ENCODE data around the gene MBNL1. TPM values are rescaled to one million over a fixed set of nuclear protein-coding genes. Genes with fewer than 3 reads are reported as not detected.
"Not testable (repeated sequence)": the region's sequence is repeated elsewhere in the genome, so short reads cannot be mapped to it uniquely, and the experiment has no call there.

MBNL1 gene
- polyA plus RNA-seq, 1 donor, result 53.6 TPM

GRCh38 chr3:152331018-152331541 is 62.4 kb downstream of the MBNL1 start:
- no peak for DNase-seq
- peaks cover 11% of the 10 kb centered on the region for H3K4me1 ChIP-seq (ENCODE audit: control insufficient read depth, insufficient read depth, low read length)
- H3K4me3 ChIP-seq (ENCODE audit: low read length), result no peak overlapping the region
- H3K36me3 ChIP-seq (ENCODE audit: control insufficient read depth, insufficient read depth, low read length), result peaks cover 5% of the 10 kb centered on the region
- 71% methylated on average over 2 of the region's 2 CpGs for WGBS (ENCODE audit: insufficient coverage, low lambda C conversion rate)
- H3K27ac ChIP-seq (ENCODE audit: low read length), result no peak overlapping the region
- no peaks in the 10 kb centered on the region for H3K27me3 ChIP-seq (ENCODE audit: control insufficient read depth, insufficient read depth, low read length)
- no peaks in the 10 kb centered on the region for H3K9me3 ChIP-seq (ENCODE audit: control insufficient read depth, low read depth, low read length)

GRCh38 chr3:152331998-152332397 is 63.3 kb downstream of the MBNL1 start:
- Histone ChIP-seq H3K36me3 (ENCODE audit: control insufficient read depth, insufficient read depth, low read length) (peaks cover 5% of the 10 kb centered on the region), H3K27me3 (ENCODE audit: control insufficient read depth, insufficient read depth, low read length) (no peaks in the 10 kb centered on the region), H3K4me1 (ENCODE audit: control insufficient read depth, insufficient read depth, low read length) (peaks cover 11% of the 10 kb centered on the region), H3K9me3 (ENCODE audit: control insufficient read depth, low read depth, low read length) (no peaks in the 10 kb centered on the region), H3K27ac (ENCODE audit: low read length) (no peak overlapping the region), H3K4me3 (ENCODE audit: low read length) (no peak overlapping the region)
- WGBS (ENCODE audit: insufficient coverage, low lambda C conversion rate), result no CpG with 5 or more reads among the region's 1 CpG
- no peak for DNase-seq

- Histone ChIP-seq H3K4me3 (ENCODE audit: low read length) (no peak overlapping the region), H3K27me3 (ENCODE audit: control insufficient read depth, insufficient read depth, low read length) (no peaks in the 10 kb centered on the region), H3K4me1 (ENCODE audit: control insufficient read depth, insufficient read depth, low read length) (peaks cover 5% of the 10 kb centered on the region), H3K9me3 (ENCODE audit: control insufficient read depth, low read depth, low read length) (no peaks in the 10 kb centered on the region), H3K27ac (ENCODE audit: low read length) (no peak overlapping the region), H3K36me3 (ENCODE audit: control insufficient read depth, insufficient read depth, low read length) (peaks cover 5% of the 10 kb centered on the region)
- DNase-seq, result no peak
- no CpG with 5 or more reads among the region's 1 CpG for WGBS (ENCODE audit: insufficient coverage, low lambda C conversion rate)
These were observed 65.2 kb downstream of the MBNL1 start for GRCh38 chr3:152333928-152334327.

- no peak for DNase-seq
- Histone ChIP-seq H3K4me3 (ENCODE audit: low read length) (no peak overlapping the region), H3K27me3 (ENCODE audit: control insufficient read depth, insufficient read depth, low read length) (no peaks in the 10 kb centered on the region), H3K27ac (ENCODE audit: low read length) (no peak overlapping the region), H3K4me1 (ENCODE audit: control insufficient read depth, insufficient read depth, low read length) (no peaks in the 10 kb centered on the region), H3K9me3 (ENCODE audit: control insufficient read depth, low read depth, low read length) (no peaks in the 10 kb centered on the region), H3K36me3 (ENCODE audit: control insufficient read depth, insufficient read depth, low read length) (peaks cover 5% of the 10 kb centered on the region)
- WGBS (ENCODE audit: insufficient coverage, low lambda C conversion rate), result 90% methylated on average over 2 of the region's 3 CpGs
These were observed 66.0 kb downstream of the MBNL1 start for GRCh38 chr3:152334761-152335160.

- H3K36me3 ChIP-seq (ENCODE audit: control insufficient read depth, insufficient read depth, low read length), result peaks cover 7% of the 10 kb centered on the region
- no peaks in the 10 kb centered on the region for H3K9me3 ChIP-seq (ENCODE audit: control insufficient read depth, low read depth, low read length)
- H3K27me3 ChIP-seq (ENCODE audit: control insufficient read depth, insufficient read depth, low read length), result no peaks in the 10 kb centered on the region
- no peak overlapping the region for H3K27ac ChIP-seq (ENCODE audit: low read length)
- no peaks in the 10 kb centered on the region for H3K4me1 ChIP-seq (ENCODE audit: control insufficient read depth, insufficient read depth, low read length)
- no CpG with 5 or more reads among the region's 2 CpGs for WGBS (ENCODE audit: insufficient coverage, low lambda C conversion rate)
- no peak overlapping the region for H3K4me3 ChIP-seq (ENCODE audit: low read length)
- no peak for DNase-seq
These were observed 66.5 kb downstream of the MBNL1 start for GRCh38 chr3:152335273-152335672.

GRCh38 chr3:152337337-152337736 is 68.6 kb downstream of the MBNL1 start:
- H3K36me3 ChIP-seq (ENCODE audit: control insufficient read depth, insufficient read depth, low read length), result peaks cover 10% of the 10 kb centered on the region
- not testable (repeated sequence) for DNase-seq; H3K9me3 ChIP-seq (ENCODE audit: control insufficient read depth, low read depth, low read length); H3K4me3 ChIP-seq (ENCODE audit: low read length); H3K27me3 ChIP-seq (ENCODE audit: control insufficient read depth, insufficient read depth, low read length); H3K27ac ChIP-seq (ENCODE audit: low read length); H3K4me1 ChIP-seq (ENCODE audit: control insufficient read depth, insufficient read depth, low read length)
- no CpG with 5 or more reads among the region's 6 CpGs for WGBS (ENCODE audit: insufficient coverage, low lambda C conversion rate)

- no peak overlapping the region for H3K27ac ChIP-seq (ENCODE audit: low read length)
- H3K36me3 ChIP-seq (ENCODE audit: control insufficient read depth, insufficient read depth, low read length), result peaks cover 12% of the 10 kb centered on the region
- H3K4me3 ChIP-seq (ENCODE audit: low read length), result no peak overlapping the region
- DNase-seq, result no peak
- no peaks in the 10 kb centered on the region for H3K9me3 ChIP-seq (ENCODE audit: control insufficient read depth, low read depth, low read length)
- H3K4me1 ChIP-seq (ENCODE audit: control insufficient read depth, insufficient read depth, low read length), result no peaks in the 10 kb centered on the region
- 100% methylated on average over 1 of the region's 5 CpGs for WGBS (ENCODE audit: insufficient coverage, low lambda C conversion rate)
- no peaks in the 10 kb centered on the region for H3K27me3 ChIP-seq (ENCODE audit: control insufficient read depth, insufficient read depth, low read length)
These were observed 69.5 kb downstream of the MBNL1 start for GRCh38 chr3:152338159-152338720.

- no peak overlapping the region for H3K27ac ChIP-seq (ENCODE audit: low read length)
- no peaks in the 10 kb centered on the region for H3K4me1 ChIP-seq (ENCODE audit: control insufficient read depth, insufficient read depth, low read length)
These were observed 71.3 kb downstream of the MBNL1 start for GRCh38 chr3:152339881-152340505.

GRCh38 chr3:152345233-152345632 is 76.5 kb downstream of the MBNL1 start:
- no peak for DNase-seq
- no peaks in the 10 kb centered on the region for H3K4me1 ChIP-seq (ENCODE audit: control insufficient read depth, insufficient read depth, low read length)
- WGBS (ENCODE audit: insufficient coverage, low lambda C conversion rate), result no CpG with 5 or more reads among the region's 1 CpG
- H3K9me3 ChIP-seq (ENCODE audit: control insufficient read depth, low read depth, low read length), result no peaks in the 10 kb centered on the region
- H3K4me3 ChIP-seq (ENCODE audit: low read length), result no peak overlapping the region
- no peak overlapping the region for H3K27ac ChIP-seq (ENCODE audit: low read length)
- no peaks in the 10 kb centered on the region for H3K27me3 ChIP-seq (ENCODE audit: control insufficient read depth, insufficient read depth, low read length)
- peaks cover 7% of the 10 kb centered on the region for H3K36me3 ChIP-seq (ENCODE audit: control insufficient read depth, insufficient read depth, low read length)

More at GRCh38 chr3:152339881-152340505, 71.3 kb downstream of the MBNL1 start:
- no peak for DNase-seq
- no CpG with 5 or more reads among the region's 4 CpGs for WGBS (ENCODE audit: insufficient coverage, low lambda C conversion rate)
- no peak overlapping the region for H3K4me3 ChIP-seq (ENCODE audit: low read length)
- H3K9me3 ChIP-seq (ENCODE audit: control insufficient read depth, low read depth, low read length), result no peaks in the 10 kb centered on the region
- H3K36me3 ChIP-seq (ENCODE audit: control insufficient read depth, insufficient read depth, low read length), result peaks cover 11% of the 10 kb centered on the region
- no peaks in the 10 kb centered on the region for H3K27me3 ChIP-seq (ENCODE audit: control insufficient read depth, insufficient read depth, low read length)

- no peak overlapping the region for H3K27ac ChIP-seq (ENCODE audit: low read length)
- no peak for DNase-seq
- H3K36me3 ChIP-seq (ENCODE audit: control insufficient read depth, insufficient read depth, low read length), result peaks cover 4% of the 10 kb centered on the region
- WGBS (ENCODE audit: insufficient coverage, low lambda C conversion rate), result 100% methylated on average over 1 of the region's 4 CpGs
- no peak overlapping the region for H3K4me3 ChIP-seq (ENCODE audit: low read length)
- H3K27me3 ChIP-seq (ENCODE audit: control insufficient read depth, insufficient read depth, low read length), result no peaks in the 10 kb centered on the region
- no peaks in the 10 kb centered on the region for H3K4me1 ChIP-seq (ENCODE audit: control insufficient read depth, insufficient read depth, low read length)
- no peaks in the 10 kb centered on the region for H3K9me3 ChIP-seq (ENCODE audit: control insufficient read depth, low read depth, low read length)
These were observed 77.3 kb downstream of the MBNL1 start for GRCh38 chr3:152346058-152346457.

- peaks cover 4% of the 10 kb centered on the region for H3K36me3 ChIP-seq (ENCODE audit: control insufficient read depth, insufficient read depth, low read length)
- no peaks in the 10 kb centered on the region for H3K27me3 ChIP-seq (ENCODE audit: control insufficient read depth, insufficient read depth, low read length)
- WGBS (ENCODE audit: insufficient coverage, low lambda C conversion rate), result 100% methylated on average over 1 of the region's 2 CpGs
- H3K9me3 ChIP-seq (ENCODE audit: control insufficient read depth, low read depth, low read length), result no peaks in the 10 kb centered on the region
- H3K4me1 ChIP-seq (ENCODE audit: control insufficient read depth, insufficient read depth, low read length), result no peaks in the 10 kb centered on the region
- H3K4me3 ChIP-seq (ENCODE audit: low read length), result no peak overlapping the region
- H3K27ac ChIP-seq (ENCODE audit: low read length), result no peak overlapping the region
- no peak for DNase-seq
These were observed 78.0 kb downstream of the MBNL1 start for GRCh38 chr3:152346740-152347139.

All from large intestine (tissue), 3 donors.